ENCODE measurements around the gene HOPX.
"Not testable (repeated sequence)": the region's sequence is repeated elsewhere in the genome, so short reads cannot be mapped to it uniquely, and the experiment has no call there.

HOPX gene

DNA sequence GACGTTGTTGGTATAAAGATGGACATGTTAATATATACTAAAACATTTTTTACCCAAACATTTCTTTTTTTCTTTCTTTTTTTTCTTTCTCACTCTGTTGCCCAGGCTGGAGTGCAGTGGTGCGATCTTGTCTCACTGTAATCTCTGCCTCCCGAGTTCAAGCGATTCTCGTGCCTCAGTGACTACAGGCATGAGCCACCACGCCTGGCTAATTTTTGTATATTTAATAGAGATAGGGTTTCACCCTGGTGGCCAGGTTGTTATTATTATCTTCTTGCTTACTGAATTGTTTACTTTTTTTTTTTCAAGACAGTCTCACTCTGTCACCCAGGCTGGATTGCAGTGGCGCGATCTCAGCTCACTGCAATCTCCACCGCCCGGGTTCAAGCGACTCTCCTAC, 68.8 kb downstream of the HOPX start:
- no peaks in the 10 kb centered on the region for H3K4me1 ChIP-seq (ENCODE audit: control insufficient read depth, insufficient read depth, low read length)
- H3K9ac ChIP-seq (ENCODE audit: low read length), result no peak overlapping the region
- H3K27ac ChIP-seq (ENCODE audit: low read depth, low read length), result no peak overlapping the region
- no peaks in the 10 kb centered on the region for H3K27me3 ChIP-seq (ENCODE audit: control insufficient read depth, insufficient read depth, low read length)
- H3K36me3 ChIP-seq (ENCODE audit: control insufficient read depth, insufficient read depth, low read length), result no peaks in the 10 kb centered on the region
- H3K4me3 ChIP-seq (ENCODE audit: low read length), result no peak overlapping the region

DNA sequence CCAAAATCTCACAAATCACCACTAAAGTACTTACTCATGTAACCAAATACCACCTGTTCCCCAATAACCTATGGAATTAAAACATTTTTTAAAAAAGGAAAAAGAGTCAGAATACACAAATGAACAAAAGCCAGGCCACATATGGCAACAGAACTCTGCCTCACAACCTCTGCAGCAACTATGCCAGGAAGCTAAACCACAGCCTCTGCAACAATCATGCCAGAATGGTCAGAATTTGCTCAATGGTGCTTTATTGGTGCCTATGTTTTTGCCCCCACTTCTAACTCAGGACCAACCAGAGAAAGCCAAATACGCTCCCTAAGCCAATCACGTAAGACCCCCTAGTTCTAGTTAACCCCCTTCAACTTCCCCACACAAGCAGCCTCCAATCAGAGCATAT, 69.6 kb downstream of the HOPX start:
- no peaks in the 10 kb centered on the region for H3K27me3 ChIP-seq (ENCODE audit: control insufficient read depth, insufficient read depth, low read length)
- H3K4me1 ChIP-seq (ENCODE audit: control insufficient read depth, insufficient read depth, low read length), result no peaks in the 10 kb centered on the region
- H3K27ac ChIP-seq (ENCODE audit: low read depth, low read length), result no peak overlapping the region
- no peaks in the 10 kb centered on the region for H3K36me3 ChIP-seq (ENCODE audit: control insufficient read depth, insufficient read depth, low read length)
- no peak overlapping the region for H3K4me3 ChIP-seq (ENCODE audit: low read length)
- H3K9ac ChIP-seq (ENCODE audit: low read length), result no peak overlapping the region

DNA sequence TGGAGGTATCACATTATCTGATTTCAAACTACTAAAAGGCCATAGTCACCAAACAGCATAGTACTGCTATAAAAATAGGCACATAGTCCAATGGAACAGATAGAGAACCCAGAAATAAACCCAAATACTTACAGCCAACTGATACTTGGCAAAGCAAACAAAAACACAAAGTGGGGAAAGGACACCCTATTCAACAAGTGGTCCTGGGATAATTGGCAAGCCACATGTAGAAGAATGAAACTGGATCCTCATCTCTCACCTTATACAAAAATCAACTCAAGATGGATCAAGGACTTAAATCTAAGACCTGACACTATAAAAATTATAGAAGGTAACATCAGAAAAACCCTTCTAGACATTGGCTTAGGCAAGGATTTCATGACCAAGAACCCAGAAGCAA, 70.9 kb downstream of the HOPX start:
- H3K36me3 ChIP-seq (ENCODE audit: control insufficient read depth, insufficient read depth, low read length); H3K27ac ChIP-seq (ENCODE audit: low read depth, low read length); H3K9ac ChIP-seq (ENCODE audit: low read length); H3K27me3 ChIP-seq (ENCODE audit: control insufficient read depth, insufficient read depth, low read length); H3K4me3 ChIP-seq (ENCODE audit: low read length); H3K4me1 ChIP-seq (ENCODE audit: control insufficient read depth, insufficient read depth, low read length): not testable (repeated sequence)

DNA sequence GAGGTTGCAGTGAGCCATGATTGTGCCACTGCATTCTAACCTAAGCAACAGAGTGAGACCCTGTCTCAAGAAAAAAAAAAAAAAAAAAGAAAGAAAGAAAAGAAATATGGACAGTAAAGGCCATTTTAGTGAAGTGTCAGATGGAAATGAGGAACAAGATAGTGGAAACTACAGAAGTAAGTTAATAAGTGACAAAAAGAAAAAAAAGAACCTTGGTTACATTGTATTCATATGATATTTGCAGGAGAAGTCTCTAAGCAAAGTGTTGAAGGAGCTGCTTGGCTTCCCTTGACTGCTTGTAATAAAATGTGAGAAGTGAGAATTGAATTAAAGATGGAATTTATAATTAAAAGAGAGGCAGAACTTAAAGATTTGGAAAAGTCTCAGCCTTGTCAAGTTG, 73.2 kb downstream of the HOPX start:
- Histone ChIP-seq H3K4me1 (ENCODE audit: control insufficient read depth, insufficient read depth, low read length) (no peaks in the 10 kb centered on the region), H3K36me3 (ENCODE audit: control insufficient read depth, insufficient read depth, low read length) (no peaks in the 10 kb centered on the region), H3K27me3 (ENCODE audit: control insufficient read depth, insufficient read depth, low read length) (no peaks in the 10 kb centered on the region), H3K9ac (ENCODE audit: low read length) (no peak overlapping the region), H3K27ac (ENCODE audit: low read depth, low read length) (no peak overlapping the region), H3K4me3 (ENCODE audit: low read length) (no peak overlapping the region)

DNA sequence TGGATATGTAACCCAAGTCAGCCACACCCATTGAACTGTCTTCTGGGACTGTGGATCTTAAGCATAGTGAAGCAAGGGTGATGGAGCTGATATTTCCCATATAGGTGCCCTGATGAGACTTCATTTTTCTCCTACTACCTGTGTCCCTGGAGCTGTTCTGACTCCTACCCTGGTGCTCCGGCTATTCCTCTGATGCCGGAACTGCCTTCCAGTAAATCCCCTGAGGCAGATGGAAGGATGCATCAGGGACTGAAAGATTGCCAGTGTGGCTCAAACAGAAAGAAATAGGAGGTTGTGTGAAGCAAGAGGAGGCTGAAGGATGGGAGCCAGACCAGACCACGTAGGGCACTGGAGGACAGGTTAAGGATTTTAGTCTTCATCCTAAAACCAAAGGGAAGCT, 74.7 kb downstream of the HOPX start:
- H3K36me3 ChIP-seq (ENCODE audit: control insufficient read depth, insufficient read depth, low read length), result no peaks in the 10 kb centered on the region
- no peak overlapping the region for H3K9ac ChIP-seq (ENCODE audit: low read length)
- H3K27me3 ChIP-seq (ENCODE audit: control insufficient read depth, insufficient read depth, low read length), result no peaks in the 10 kb centered on the region
- H3K27ac ChIP-seq (ENCODE audit: low read depth, low read length), result no peak overlapping the region
- H3K4me3 ChIP-seq (ENCODE audit: low read length), result no peak overlapping the region
- H3K4me1 ChIP-seq (ENCODE audit: control insufficient read depth, insufficient read depth, low read length), result no peaks in the 10 kb centered on the region

DNA sequence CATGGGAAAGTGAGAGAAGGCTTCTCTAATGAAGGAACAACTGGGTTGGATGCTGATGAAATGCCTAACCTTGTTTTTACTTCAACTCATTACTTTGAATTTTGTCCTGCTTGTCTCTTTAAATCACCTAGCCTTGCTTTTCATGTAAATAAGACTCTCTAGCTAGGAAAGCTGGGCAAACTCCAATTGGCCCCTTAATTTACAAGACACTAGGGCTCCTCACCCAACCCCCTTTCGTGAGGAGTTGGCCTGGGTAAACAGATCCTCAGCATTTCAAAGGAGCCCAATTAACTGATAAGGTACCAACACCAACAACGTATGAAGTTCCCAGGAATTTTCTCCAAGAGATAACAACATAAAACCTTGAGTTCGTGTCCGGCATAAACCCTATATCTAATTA, 75.6 kb downstream of the HOPX start:
- not testable (repeated sequence) for H3K27me3 ChIP-seq (ENCODE audit: control insufficient read depth, insufficient read depth, low read length); H3K9ac ChIP-seq (ENCODE audit: low read length); H3K4me3 ChIP-seq (ENCODE audit: low read length); H3K4me1 ChIP-seq (ENCODE audit: control insufficient read depth, insufficient read depth, low read length); H3K36me3 ChIP-seq (ENCODE audit: control insufficient read depth, insufficient read depth, low read length); H3K27ac ChIP-seq (ENCODE audit: low read depth, low read length)

DNA sequence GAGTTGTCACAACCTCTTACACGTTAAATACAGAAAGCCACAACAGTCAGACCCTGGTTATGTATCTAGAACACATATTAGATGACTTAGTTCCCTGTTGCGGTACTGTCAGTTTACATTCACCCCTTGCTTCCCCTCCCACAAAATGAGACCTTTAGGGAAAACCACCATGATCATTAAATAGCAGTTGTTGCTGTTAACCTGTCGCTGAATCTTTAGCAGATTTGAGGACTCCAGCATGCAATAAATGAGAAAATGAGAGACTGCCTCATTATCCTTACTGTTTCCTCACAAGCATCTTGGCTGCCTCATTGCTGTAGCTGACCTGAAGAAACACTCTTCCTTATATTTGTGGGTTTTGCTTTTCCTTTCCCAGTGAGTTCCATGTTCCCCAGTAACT, 77.8 kb downstream of the HOPX start:
- Histone ChIP-seq H3K27ac (ENCODE audit: low read depth, low read length) (no peak overlapping the region), H3K27me3 (ENCODE audit: control insufficient read depth, insufficient read depth, low read length) (no peaks in the 10 kb centered on the region), H3K4me3 (ENCODE audit: low read length) (no peak overlapping the region), H3K36me3 (ENCODE audit: control insufficient read depth, insufficient read depth, low read length) (no peaks in the 10 kb centered on the region), H3K4me1 (ENCODE audit: control insufficient read depth, insufficient read depth, low read length) (no peaks in the 10 kb centered on the region), H3K9ac (ENCODE audit: low read length) (no peak overlapping the region)
